Measurements from ENCODE around the gene SLC27A1.
A peak's percentile ranks its signal among the peaks of the same experiment; 100 is the strongest.

Gene SLC27A1

DNA sequence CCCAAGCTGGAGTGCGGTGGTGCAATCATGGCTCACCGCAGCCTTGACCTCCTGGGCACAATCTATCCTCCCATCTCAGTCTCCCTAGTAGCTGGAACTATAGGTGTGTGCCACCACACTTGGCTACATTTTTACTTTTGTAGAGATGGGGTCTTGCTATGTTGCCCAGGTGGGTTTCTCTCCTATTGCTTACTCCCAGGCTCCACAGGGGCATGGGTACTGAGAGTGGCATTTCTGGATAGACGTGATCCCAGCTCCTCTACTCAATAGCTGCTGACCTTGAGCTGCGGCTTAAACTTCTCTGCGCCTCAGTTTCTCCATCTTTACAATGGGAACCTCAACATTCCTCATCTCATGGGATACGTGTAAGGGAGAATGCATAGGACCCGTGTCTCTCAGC is 38.9 kb upstream of the SLC27A1 start:
- DNase-seq (ENCODE audit: extremely low read depth, insufficient read length): no peak
- H3K4me3 ChIP-seq (replicated peaks; ENCODE audit: low read depth, low read length): no peak overlapping the region
- TF ChIP-seq, protein P1, sequence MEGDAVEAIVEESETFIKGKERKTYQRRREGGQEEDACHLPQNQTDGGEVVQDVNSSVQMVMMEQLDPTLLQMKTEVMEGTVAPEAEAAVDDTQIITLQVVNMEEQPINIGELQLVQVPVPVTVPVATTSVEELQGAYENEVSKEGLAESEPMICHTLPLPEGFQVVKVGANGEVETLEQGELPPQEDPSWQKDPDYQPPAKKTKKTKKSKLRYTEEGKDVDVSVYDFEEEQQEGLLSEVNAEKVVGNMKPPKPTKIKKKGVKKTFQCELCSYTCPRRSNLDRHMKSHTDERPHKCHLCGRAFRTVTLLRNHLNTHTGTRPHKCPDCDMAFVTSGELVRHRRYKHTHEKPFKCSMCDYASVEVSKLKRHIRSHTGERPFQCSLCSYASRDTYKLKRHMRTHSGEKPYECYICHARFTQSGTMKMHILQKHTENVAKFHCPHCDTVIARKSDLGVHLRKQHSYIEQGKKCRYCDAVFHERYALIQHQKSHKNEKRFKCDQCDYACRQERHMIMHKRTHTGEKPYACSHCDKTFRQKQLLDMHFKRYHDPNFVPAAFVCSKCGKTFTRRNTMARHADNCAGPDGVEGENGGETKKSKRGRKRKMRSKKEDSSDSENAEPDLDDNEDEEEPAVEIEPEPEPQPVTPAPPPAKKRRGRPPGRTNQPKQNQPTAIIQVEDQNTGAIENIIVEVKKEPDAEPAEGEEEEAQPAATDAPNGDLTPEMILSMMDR (IDR thresholded peaks at IDR 0.05; ENCODE audit: insufficient read depth, low read length, poor library complexity, severe bottlenecking): no peak
- H3K36me3 ChIP-seq (ENCODE audit: control insufficient read depth, insufficient read depth, low read length): no peaks in the 10 kb centered on the region
- no peaks in the 10 kb centered on the region for H3K27me3 ChIP-seq (replicated peaks; ENCODE audit: control insufficient read depth, insufficient read depth, low read length)

DNA sequence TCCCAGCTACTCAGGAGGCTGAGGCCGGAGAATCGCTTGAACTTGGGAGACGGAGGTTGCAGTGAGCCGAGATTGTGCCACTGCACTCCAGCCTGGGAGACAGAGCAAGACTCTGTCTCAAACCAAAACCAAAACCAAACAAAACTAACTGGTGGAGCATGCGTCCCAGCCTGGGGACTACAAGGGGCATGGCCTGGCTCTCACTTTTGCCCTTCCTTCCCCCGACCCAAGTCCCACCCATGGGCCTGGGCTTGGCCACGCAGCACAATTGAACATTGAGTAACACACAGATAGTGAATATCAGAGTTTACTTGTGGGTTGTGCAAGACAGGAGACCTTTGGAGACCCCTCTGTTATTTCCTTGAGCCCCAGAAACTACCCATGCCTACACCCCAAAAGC is 35.1 kb upstream of the SLC27A1 start:
- TF ChIP-seq, protein P1 (IDR thresholded peaks at IDR 0.05; ENCODE audit: insufficient read depth, low read length, poor library complexity, severe bottlenecking): no peak
- no peaks in the 10 kb centered on the region for H3K27me3 ChIP-seq (replicated peaks; ENCODE audit: control insufficient read depth, insufficient read depth, low read length)
- no peaks in the 10 kb centered on the region for H3K36me3 ChIP-seq (ENCODE audit: control insufficient read depth, insufficient read depth, low read length)
- H3K4me3 ChIP-seq (replicated peaks; ENCODE audit: low read depth, low read length): no peak overlapping the region
- DNase-seq (ENCODE audit: extremely low read depth, insufficient read length): no peak

DNA sequence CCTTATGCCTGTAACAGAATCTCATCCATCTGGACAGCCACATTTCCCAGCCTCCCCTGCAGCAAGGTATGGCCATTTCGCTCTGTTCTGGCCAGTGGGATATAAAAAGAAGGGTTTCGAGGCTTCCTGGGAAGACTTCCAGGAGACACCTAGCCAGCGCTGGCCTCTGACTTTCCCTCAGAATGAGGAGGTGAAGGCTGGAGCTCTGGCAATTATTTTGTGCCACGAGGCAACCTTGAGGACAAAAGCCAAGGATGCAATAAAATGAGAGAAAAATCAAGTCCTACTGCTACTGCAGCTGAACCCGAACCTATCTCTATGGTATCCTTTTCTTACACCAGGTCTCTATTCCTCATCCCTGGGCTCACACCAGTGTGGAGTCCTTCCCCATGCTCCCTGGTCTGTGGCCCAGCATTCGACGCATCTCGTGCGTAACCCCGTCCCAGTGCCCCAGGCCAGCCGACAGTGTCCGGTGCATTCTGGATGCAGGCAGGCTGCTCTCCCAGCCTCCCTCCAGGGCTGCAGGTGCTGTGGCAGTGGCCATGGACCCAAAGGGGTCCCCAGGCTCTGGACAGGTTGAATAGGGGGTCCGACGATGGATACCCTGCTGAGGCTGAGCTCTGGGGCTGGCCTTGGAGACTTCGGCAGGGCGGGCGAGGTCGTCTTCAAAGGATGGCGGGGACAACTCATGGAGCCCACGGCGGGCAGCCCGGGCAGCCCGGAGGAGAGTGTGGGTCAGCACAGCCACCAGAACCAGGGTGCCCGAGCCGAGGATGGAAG is 34.0 kb upstream of the SLC27A1 start:
- TF ChIP-seq, protein P1 (IDR thresholded peaks at IDR 0.05; ENCODE audit: insufficient read depth, low read length, poor library complexity, severe bottlenecking): no peak

DNA sequence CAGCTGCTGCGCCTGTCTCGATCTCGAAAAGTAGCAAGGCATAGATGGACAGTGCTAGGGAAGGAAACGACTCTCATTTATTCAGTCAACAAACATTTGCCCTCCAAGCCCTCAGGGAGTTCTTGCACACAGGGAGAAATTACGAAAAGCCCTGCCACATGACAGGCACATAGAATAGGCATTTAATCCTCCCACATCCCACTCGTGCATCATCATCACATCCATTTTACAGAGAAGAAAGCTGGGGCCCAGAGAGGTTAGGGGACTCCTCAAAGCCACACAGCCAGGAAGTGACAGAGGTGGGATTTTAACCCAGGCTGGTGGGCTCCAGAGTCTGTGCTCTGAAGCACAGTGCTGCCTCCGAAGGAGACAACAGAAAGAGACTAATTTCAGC is 33.5 kb upstream of the SLC27A1 start:
- H3K27me3 ChIP-seq (replicated peaks; ENCODE audit: control insufficient read depth, insufficient read depth, low read length): no peaks in the 10 kb centered on the region
- no peaks in the 10 kb centered on the region for H3K36me3 ChIP-seq (ENCODE audit: control insufficient read depth, insufficient read depth, low read length)
- TF ChIP-seq, protein P1 (IDR thresholded peaks at IDR 0.05; ENCODE audit: insufficient read depth, low read length, poor library complexity, severe bottlenecking): no peak
- DNase-seq (ENCODE audit: extremely low read depth, insufficient read length): no peak
- H3K4me3 ChIP-seq (replicated peaks; ENCODE audit: low read depth, low read length): no peak overlapping the region

More for the DNA sequence above, 34.0 kb upstream of the SLC27A1 start:
- Histone ChIP-seq H3K4me3 (replicated peaks; ENCODE audit: low read depth, low read length) (no peak overlapping the region), H3K36me3 (ENCODE audit: control insufficient read depth, insufficient read depth, low read length) (no peaks in the 10 kb centered on the region), H3K27me3 (replicated peaks; ENCODE audit: control insufficient read depth, insufficient read depth, low read length) (no peaks in the 10 kb centered on the region)
- DNase-seq (ENCODE audit: extremely low read depth, insufficient read length): no peak

DNA sequence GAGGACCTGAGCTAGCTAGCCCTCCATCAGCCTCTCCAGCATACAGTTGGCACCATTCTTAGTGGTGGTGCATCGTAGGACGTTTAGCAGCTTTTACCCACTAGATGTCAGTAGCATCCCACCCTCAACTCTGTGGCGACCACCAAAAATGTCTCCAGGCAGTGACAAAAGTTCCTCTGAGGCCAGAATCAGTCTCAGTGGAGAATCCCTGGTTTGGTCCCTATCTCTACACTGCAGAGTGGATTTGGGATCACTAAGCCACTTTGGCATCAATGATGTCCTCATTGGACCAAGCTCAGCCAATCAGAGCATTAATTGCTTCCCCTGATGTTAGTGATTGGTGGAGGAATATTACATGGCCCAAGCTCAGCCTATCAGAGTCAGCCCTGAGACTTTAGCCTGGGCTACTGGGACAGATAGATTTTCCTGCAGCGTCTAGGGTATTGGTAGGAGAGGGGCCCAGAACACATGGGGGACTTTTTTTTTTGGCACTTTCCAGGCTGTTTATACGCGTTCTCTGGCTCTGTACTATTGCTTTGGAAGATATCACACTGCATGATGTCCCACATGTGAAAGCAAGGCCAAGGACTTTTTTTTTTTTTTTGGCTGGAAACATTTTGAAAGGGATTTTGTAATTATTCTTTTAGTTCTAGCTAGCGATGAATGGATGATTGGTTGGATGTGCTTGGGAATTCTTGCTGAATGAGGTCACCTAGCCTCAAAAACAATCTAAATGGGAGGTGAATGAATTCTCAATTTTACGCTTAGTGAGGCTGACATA is 28.9 kb upstream of the SLC27A1 start:
- DNase-seq (ENCODE audit: extremely low read depth, insufficient read length): no peak
- Histone ChIP-seq H3K4me3 (replicated peaks; ENCODE audit: low read depth, low read length) (no peak overlapping the region), H3K36me3 (ENCODE audit: control insufficient read depth, insufficient read depth, low read length) (no peaks in the 10 kb centered on the region), H3K27me3 (replicated peaks; ENCODE audit: control insufficient read depth, insufficient read depth, low read length) (no peaks in the 10 kb centered on the region)
- TF ChIP-seq, protein P1 (IDR thresholded peaks at IDR 0.05; ENCODE audit: insufficient read depth, low read length, poor library complexity, severe bottlenecking): peak; percentile 51
